MCF 10A (cell line): ENCODE measurements around the gene MRGPRF. TPM values are rescaled to one million over a fixed set of nuclear protein-coding genes. Genes with fewer than 3 reads are reported as not detected.

Source experiments
- BruUV-seq: library from RNA; stranded (reverse); fragments of 400-500 nt; replicated peaks from 2 replicates; lab custom pipeline; 2021; lab: Mats Ljungman, UMichigan
- CTCF ChIA-PET: fragments of 300-600 bp; sonication (Branson Sonifier 250); formaldehyde crosslinking; extraction: SDS; loops from one replicate; lab custom pipeline; 2021; ENCODE audit warnings: antibody characterized with exemption, inconsistent platforms; lab: Yijun Ruan, JAX
- POLR2A ChIA-PET: fragments of 300-600, 350-650 bp; sonication (Branson Sonifier 250); formaldehyde crosslinking; extraction: SDS; loops from one replicate; lab custom pipeline; 2020; ENCODE audit warnings: antibody characterized with exemption, inconsistent platforms; lab: Yijun Ruan, JAX
- DNase-seq: peaks from one replicate; pipeline ENCODE4 v3.0.0-alpha.2; 2018; ENCODE audit not compliant: unreplicated experiment
- H3K27ac Mint-ChIP-seq: one replicate; pipeline ENCODE4 v1.8.0; 2022; ENCODE audit warnings: mild to moderate bottlenecking, low read depth, mixed read lengths; ENCODE audit not compliant: unreplicated experiment
- H3K27me3 Mint-ChIP-seq: one replicate; pipeline ENCODE4 v1.8.0; 2022; ENCODE audit warnings: mixed read lengths; ENCODE audit not compliant: insufficient read depth, unreplicated experiment
- H3K36me3 Mint-ChIP-seq: one replicate; pipeline ENCODE4 v1.8.0; 2022; ENCODE audit warnings: mild to moderate bottlenecking, moderate library complexity, mixed read lengths; ENCODE audit not compliant: insufficient read depth, unreplicated experiment
- H3K4me1 Mint-ChIP-seq: one replicate; pipeline ENCODE4 v1.8.0; 2022; ENCODE audit warnings: mixed read lengths; ENCODE audit not compliant: insufficient read depth, unreplicated experiment
- H3K4me3 Mint-ChIP-seq: one replicate; pipeline ENCODE4 v1.8.0; 2022; ENCODE audit warnings: mild to moderate bottlenecking, moderate library complexity, mixed read lengths; ENCODE audit not compliant: unreplicated experiment
- H3K9me3 Mint-ChIP-seq: one replicate; pipeline ENCODE4 v1.8.0; 2022; ENCODE audit warnings: mixed read lengths; ENCODE audit not compliant: unreplicated experiment
- intact Hi-C: fragments of 100-400 bp; cut with micrococcal nuclease; formaldehyde crosslinking; loops from 2 replicates; pipeline ENCODE4 v1.14.1; 2022
- total RNA-seq: library from RNA; stranded (reverse); gene quantifications from 2 replicates; pipeline ENCODE4 v1.2.3, GENCODE V29; 2022
- TF ChIP-seq, protein P1 (sequence below): fragments of 200-600 bp; IDR thresholded peaks from one replicate; pipeline ENCODE4 v1.8.0; 2022; ENCODE audit warnings: antibody characterized with exemption, mild to moderate bottlenecking; ENCODE audit not compliant: unreplicated experiment

MRGPRF gene
- total RNA-seq, 1 experiment from 2014 or later = not detected

DNA sequence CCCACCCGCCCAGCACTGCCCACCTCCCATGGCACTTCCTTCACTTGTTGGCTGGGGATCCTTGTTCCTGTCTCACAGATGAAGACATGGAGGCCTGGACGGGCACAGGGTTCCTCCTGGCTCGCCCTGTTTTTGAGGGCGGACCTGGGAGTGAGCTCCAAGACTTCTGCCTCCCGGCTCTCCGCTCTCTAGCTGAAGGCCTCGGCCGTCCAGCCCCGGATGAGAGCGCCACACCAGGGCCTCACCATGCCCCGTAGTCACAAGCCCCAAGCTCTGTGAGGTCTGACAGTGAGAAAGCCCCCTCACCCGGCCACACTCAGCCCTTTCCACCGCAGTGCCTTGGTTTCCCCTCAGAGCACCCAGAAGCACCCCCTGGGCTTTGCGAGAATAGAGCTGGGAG lies 44.8 kb upstream of the MRGPRF start:
- H3K4me1 Mint-ChIP-seq = no peaks in the 10 kb centered on the region
- BruUV-seq = no TSS peak
- no peak for DNase-seq
- no peak overlapping the region for H3K27ac Mint-ChIP-seq
- H3K36me3 Mint-ChIP-seq = peaks cover 9% of the 10 kb centered on the region
- ChIA-PET POLR2A (no interaction called here), CTCF (interaction anchor here (1.1 kb wide), 1 partner anchor 30 kb away, joined by 4 read pairs; no protein-coding TSS in a partner anchor)
- H3K27me3 Mint-ChIP-seq = no peaks in the 10 kb centered on the region
- TF ChIP-seq, protein P1, sequence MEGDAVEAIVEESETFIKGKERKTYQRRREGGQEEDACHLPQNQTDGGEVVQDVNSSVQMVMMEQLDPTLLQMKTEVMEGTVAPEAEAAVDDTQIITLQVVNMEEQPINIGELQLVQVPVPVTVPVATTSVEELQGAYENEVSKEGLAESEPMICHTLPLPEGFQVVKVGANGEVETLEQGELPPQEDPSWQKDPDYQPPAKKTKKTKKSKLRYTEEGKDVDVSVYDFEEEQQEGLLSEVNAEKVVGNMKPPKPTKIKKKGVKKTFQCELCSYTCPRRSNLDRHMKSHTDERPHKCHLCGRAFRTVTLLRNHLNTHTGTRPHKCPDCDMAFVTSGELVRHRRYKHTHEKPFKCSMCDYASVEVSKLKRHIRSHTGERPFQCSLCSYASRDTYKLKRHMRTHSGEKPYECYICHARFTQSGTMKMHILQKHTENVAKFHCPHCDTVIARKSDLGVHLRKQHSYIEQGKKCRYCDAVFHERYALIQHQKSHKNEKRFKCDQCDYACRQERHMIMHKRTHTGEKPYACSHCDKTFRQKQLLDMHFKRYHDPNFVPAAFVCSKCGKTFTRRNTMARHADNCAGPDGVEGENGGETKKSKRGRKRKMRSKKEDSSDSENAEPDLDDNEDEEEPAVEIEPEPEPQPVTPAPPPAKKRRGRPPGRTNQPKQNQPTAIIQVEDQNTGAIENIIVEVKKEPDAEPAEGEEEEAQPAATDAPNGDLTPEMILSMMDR = no peak
- intact Hi-C loops = no loop called here
- no peaks in the 10 kb centered on the region for H3K9me3 Mint-ChIP-seq
- H3K4me3 Mint-ChIP-seq = no peak overlapping the region

DNA sequence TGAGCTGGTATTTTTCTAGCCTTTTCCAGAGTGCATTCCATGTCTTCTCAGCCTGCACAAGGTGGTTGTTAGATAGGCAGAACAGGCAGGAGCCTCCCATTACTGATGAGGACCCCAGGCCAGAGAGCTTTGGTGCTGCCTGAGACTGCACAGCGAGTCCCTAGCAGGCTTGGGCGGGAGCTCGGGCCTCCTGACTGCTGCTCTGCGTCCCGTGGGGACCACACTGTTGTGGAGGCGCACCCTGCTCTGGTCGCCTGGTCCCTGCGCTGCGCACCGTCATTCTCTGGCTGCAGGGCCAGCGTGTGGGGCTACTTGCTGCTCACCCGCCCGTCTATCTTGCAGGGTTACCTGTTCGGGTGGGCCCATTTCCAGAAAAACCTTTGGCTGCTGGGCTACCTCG lies 44.2 kb upstream of the MRGPRF start:
- H3K36me3 Mint-ChIP-seq = peaks cover 9% of the 10 kb centered on the region
- no peak for DNase-seq
- TF ChIP-seq, protein P1 = no peak
- H3K27ac Mint-ChIP-seq = no peak overlapping the region
- POLR2A ChIA-PET = no interaction called here
- no TSS peak for BruUV-seq
- intact Hi-C loops = no loop called here
- no peaks in the 10 kb centered on the region for H3K9me3 Mint-ChIP-seq
- CTCF ChIA-PET = no interaction called here
- H3K4me3 Mint-ChIP-seq = no peak overlapping the region
- no peaks in the 10 kb centered on the region for H3K4me1 Mint-ChIP-seq
- H3K27me3 Mint-ChIP-seq = no peaks in the 10 kb centered on the region

DNA sequence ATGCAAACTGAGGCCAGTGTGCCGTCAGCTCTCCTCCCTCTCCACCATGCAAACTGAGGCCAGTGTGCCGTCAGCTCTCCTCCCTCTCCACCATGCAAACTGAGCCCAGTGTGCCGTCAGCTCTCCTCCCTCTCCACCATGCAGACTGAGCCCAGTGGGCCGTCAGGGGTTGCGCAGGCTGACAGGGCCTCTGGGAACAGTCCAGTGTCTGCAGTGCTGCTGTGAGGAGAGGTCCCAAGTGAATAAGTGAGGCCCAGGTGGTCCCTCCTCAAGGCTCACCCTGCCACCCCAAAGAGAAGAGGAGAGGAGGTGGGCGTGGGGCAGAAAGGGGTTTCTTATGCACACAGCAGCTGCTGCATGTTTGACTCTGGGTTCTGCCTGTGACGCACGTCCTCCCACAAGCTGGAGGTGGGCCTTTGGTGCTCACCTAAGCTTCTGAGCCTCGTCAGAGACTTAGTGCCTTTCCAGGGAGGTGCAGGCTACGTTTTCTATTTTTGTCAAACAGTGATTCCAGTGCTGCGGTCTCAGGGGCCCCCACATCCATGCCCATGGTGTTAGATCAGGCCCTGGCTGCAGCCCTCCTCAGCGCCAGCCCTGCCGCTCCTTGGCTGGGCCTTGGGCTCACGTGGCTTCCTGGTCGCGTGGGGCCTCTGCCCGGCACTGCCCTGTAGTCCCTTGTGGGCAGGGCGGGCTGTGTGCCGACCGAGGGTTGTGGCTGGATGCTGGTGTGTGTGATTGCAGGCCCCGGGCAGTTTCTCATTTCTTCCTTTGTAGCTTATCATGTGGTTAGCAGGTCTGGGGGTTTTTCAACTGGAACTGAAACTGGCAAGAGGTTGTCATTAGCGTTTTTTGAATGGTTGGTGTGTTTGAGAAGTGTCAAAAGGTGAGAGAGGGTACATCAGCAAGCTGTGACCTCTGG lies 42.8 kb upstream of the MRGPRF start:
- H3K27me3 Mint-ChIP-seq = no peaks in the 10 kb centered on the region
- H3K4me3 Mint-ChIP-seq = no peak overlapping the region
- ChIA-PET CTCF (no interaction called here), POLR2A (no interaction called here)
- DNase-seq = no peak
- H3K36me3 Mint-ChIP-seq = peaks cover 9% of the 10 kb centered on the region
- no peaks in the 10 kb centered on the region for H3K9me3 Mint-ChIP-seq
- no TSS peak for BruUV-seq
- intact Hi-C loops = no loop called here
- TF ChIP-seq, protein P1 = no peak
- peaks cover 6% of the 10 kb centered on the region for H3K4me1 Mint-ChIP-seq
- H3K27ac Mint-ChIP-seq = no peak overlapping the region

DNA sequence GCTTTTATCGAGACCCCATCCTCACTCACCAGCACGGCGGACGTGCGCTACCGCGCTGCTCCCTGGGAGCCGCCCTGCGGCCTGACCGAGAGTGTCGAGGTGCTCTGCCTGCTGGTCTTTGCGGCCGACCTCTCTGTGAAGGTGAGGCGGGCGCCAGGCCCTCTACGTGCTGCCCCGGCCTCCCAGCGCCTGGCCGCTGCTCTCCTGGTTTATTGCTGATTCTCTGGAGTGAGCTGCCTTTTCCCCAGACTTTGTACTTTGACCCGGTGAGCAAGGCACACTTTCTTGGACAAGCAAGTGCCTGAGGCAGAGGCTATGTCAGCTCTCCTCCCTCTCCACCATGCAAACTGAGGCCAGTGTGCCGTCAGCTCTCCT lies 42.2 kb upstream of the MRGPRF start:
- peaks cover 6% of the 10 kb centered on the region for H3K4me1 Mint-ChIP-seq
- TF ChIP-seq, protein P1 = no peak
- no peak overlapping the region for H3K27ac Mint-ChIP-seq
- no TSS peak for BruUV-seq
- peaks cover 4% of the 10 kb centered on the region for H3K36me3 Mint-ChIP-seq
- no peaks in the 10 kb centered on the region for H3K27me3 Mint-ChIP-seq
- H3K4me3 Mint-ChIP-seq = no peak overlapping the region
- ChIA-PET POLR2A (no interaction called here), CTCF (no interaction called here)
- no peaks in the 10 kb centered on the region for H3K9me3 Mint-ChIP-seq
- DNase-seq = no peak
- intact Hi-C loops = no loop called here
